IMR-90 (cell line): ENCODE results near the gene OST4. TPM values are rescaled to one million over a fixed set of nuclear protein-coding genes. Genes with fewer than 3 reads are reported as not detected.

ENCODE experiments used
- ATAC-seq: fragments of 200-7000 bp; cut with Tn5 transposase; 2 replicates; pipeline ENCODE4 v1.9.1; 2020; ENCODE audit warnings: low read depth, mild to moderate bottlenecking, moderate library complexity
- BruUV-seq: library from RNA; stranded (reverse); fragments of 400-500 nt; replicated peaks from 2 replicates; lab custom pipeline; 2021; lab: Mats Ljungman, UMichigan
- CTCF ChIA-PET: fragments of 300-600 bp; formaldehyde crosslinking; extraction: SDS; loops from one replicate; lab custom pipeline; 2021; ENCODE audit warnings: antibody characterized with exemption; lab: Yijun Ruan, JAX
- POLR2A ChIA-PET: fragments of 300-600 bp; sonication (Branson Sonifier 250); formaldehyde crosslinking; loops from one replicate; lab custom pipeline; 2022; ENCODE audit warnings: antibody characterized with exemption; ENCODE audit not compliant: unreplicated experiment; lab: Charles Lee
- DNase-seq: peaks from one replicate; pipeline ENCODE4 v3.0.0; 2013
- H2AFZ ChIP-seq: replicated peaks from 2 replicates; pipeline ENCODE3; 2013; ENCODE audit warnings: low read length, mild to moderate bottlenecking; ENCODE audit not compliant: poor library complexity
- H2AK5ac ChIP-seq: 2 replicates; pipeline ENCODE4 v1.6.1; 2013; ENCODE audit warnings: low read depth, low read length, inconsistent platforms
- H2AK9ac ChIP-seq: replicated peaks from 2 replicates; pipeline ENCODE3; 2013; ENCODE audit warnings: mild to moderate bottlenecking, low read depth, low read length, moderate library complexity; ENCODE audit not compliant: poor library complexity
- H2BK120ac ChIP-seq: 2 replicates; pipeline ENCODE4 v1.6.1; 2013; ENCODE audit warnings: low read depth, low read length, inconsistent platforms
- H2BK15ac ChIP-seq: 3 replicates; pipeline ENCODE4 v1.6.1; 2013; ENCODE audit warnings: low read depth, low read length, inconsistent platforms
- H2BK20ac ChIP-seq: 2 replicates; pipeline ENCODE4 v1.6.1; 2013; ENCODE audit warnings: low read depth, mild to moderate bottlenecking, inconsistent platforms, low read length, moderate library complexity
- H2BK5ac ChIP-seq: 2 replicates; pipeline ENCODE4 v1.6.1; 2013; ENCODE audit warnings: mild to moderate bottlenecking, low read depth, low read length, inconsistent platforms; ENCODE audit not compliant: poor library complexity, severe bottlenecking
- H3K14ac ChIP-seq: replicated peaks from 2 replicates; pipeline ENCODE4 v1.6.1; 2013; ENCODE audit warnings: low read depth, low read length, inconsistent platforms
- H3K18ac ChIP-seq: 2 replicates; pipeline ENCODE4 v1.6.1; 2013; ENCODE audit warnings: low read depth, low read length, control low read depth
- H3K23ac ChIP-seq: 2 replicates; pipeline ENCODE4 v1.6.1; 2013; ENCODE audit warnings: low read depth, low read length, inconsistent platforms
- H3K27ac ChIP-seq: 2 replicates; pipeline ENCODE4 v1.5.1; 2013; ENCODE audit warnings: mild to moderate bottlenecking, control low read depth, low read length; ENCODE audit not compliant: insufficient read depth
- H3K27me3 ChIP-seq: 2 replicates; pipeline ENCODE4 v1.6.1; 2013; ENCODE audit warnings: low read length; ENCODE audit not compliant: control insufficient read depth, insufficient read depth
- H3K36me3 ChIP-seq: 2 replicates; pipeline ENCODE4 v1.6.1; 2013; ENCODE audit warnings: low read length, mixed read lengths; ENCODE audit not compliant: control insufficient read depth, insufficient read depth
- H3K4ac ChIP-seq: 2 replicates; pipeline ENCODE4 v1.6.1; 2013; ENCODE audit warnings: low read depth, low read length, inconsistent platforms
- H3K4me1 ChIP-seq: 2 replicates; pipeline ENCODE4 v1.6.1; 2013; ENCODE audit warnings: low read length, mixed read lengths; ENCODE audit not compliant: control insufficient read depth, insufficient read depth
- H3K4me2 ChIP-seq: 2 replicates; pipeline ENCODE4 v1.6.1; 2013; ENCODE audit warnings: low read depth, mild to moderate bottlenecking, control low read depth, low read length, moderate library complexity
- H3K4me3 ChIP-seq: 2 replicates; pipeline ENCODE4 v1.5.1; 2013; ENCODE audit warnings: low read depth, mild to moderate bottlenecking, control low read depth, low read length, moderate library complexity; ENCODE audit not compliant: insufficient read depth
- H3K56ac ChIP-seq: 2 replicates; pipeline ENCODE4 v1.6.1; 2013; ENCODE audit warnings: low read length, inconsistent platforms; ENCODE audit not compliant: insufficient read depth; ENCODE audit errors: extremely low read depth
- H3K79me1 ChIP-seq, 2 experiments: 2 replicates each; pipeline ENCODE4 v1.6.1; 2013; ENCODE audit warnings: low read length in 2 of 2, inconsistent platforms in 1 of 2, low read depth in 1 of 2
- H3K9ac ChIP-seq: 2 replicates; pipeline ENCODE4 v1.6.1; 2013; ENCODE audit warnings: low read depth, low read length, control low read depth
- H3K9me1 ChIP-seq: 2 replicates; pipeline ENCODE4 v1.6.1; 2013; ENCODE audit warnings: low read length, inconsistent platforms; ENCODE audit not compliant: insufficient read depth
- H3K9me3 ChIP-seq: 2 replicates; pipeline ENCODE4 v1.6.1; 2013; ENCODE audit warnings: low read length; ENCODE audit not compliant: control insufficient read depth, insufficient read depth
- H4K20me1 ChIP-seq: 2 replicates; pipeline ENCODE4 v1.6.1; 2013; ENCODE audit warnings: low read length, inconsistent platforms; ENCODE audit not compliant: insufficient read depth
- H4K5ac ChIP-seq: 2 replicates; pipeline ENCODE4 v1.6.1; 2013; ENCODE audit warnings: mild to moderate bottlenecking, low read depth, low read length, control low read depth
- H4K8ac ChIP-seq, 2 experiments: 2 replicates each; pipeline ENCODE4 v1.6.1; 2013; ENCODE audit warnings: low read depth in 2 of 2, low read length in 2 of 2, control low read depth in 1 of 2, inconsistent platforms in 1 of 2
- H4K91ac ChIP-seq: 2 replicates; pipeline ENCODE4 v1.6.1; 2013; ENCODE audit warnings: low read depth, low read length, inconsistent platforms; ENCODE audit not compliant: insufficient read depth
- BHLHE40 ChIP-seq: fragments of 150-350 bp; IDR thresholded peaks from 2 replicates; pipeline ENCODE4 v1.6.1; 2016; ENCODE audit warnings: mild to moderate bottlenecking, low read depth, low read length
- CHD1 ChIP-seq: IDR thresholded peaks from 2 replicates; pipeline ENCODE4 v1.6.1; 2012; ENCODE audit warnings: low read depth, low read length, improper control_type of control experiment
- FOS ChIP-seq: fragments of 150-350 bp; IDR thresholded peaks from 2 replicates; pipeline ENCODE4 v1.6.1; 2016; ENCODE audit warnings: low read depth, low read length
- MAZ ChIP-seq: IDR thresholded peaks from 2 replicates; pipeline ENCODE4 v1.6.1; 2012; ENCODE audit warnings: low read depth, mild to moderate bottlenecking, low read length, improper control_type of control experiment, moderate library complexity, borderline replicate concordance
- MXI1 ChIP-seq: IDR thresholded peaks from 2 replicates; pipeline ENCODE4 v1.6.1; 2012; ENCODE audit warnings: low read depth, mild to moderate bottlenecking, low read length, moderate library complexity, borderline replicate concordance
- NFE2L2 ChIP-seq: fragments of 150-350 bp; IDR thresholded peaks from 2 replicates; pipeline ENCODE4 v1.6.1; 2016; ENCODE audit warnings: low read depth, mild to moderate bottlenecking, low read length
- POLR2A ChIP-seq: IDR thresholded peaks from 2 replicates; pipeline ENCODE4 v1.6.1; 2012; ENCODE audit warnings: mild to moderate bottlenecking, low read depth, low read length
- RCOR1 ChIP-seq: IDR thresholded peaks from 2 replicates; pipeline ENCODE4 v1.6.1; 2012; ENCODE audit warnings: mild to moderate bottlenecking, low read length, improper control_type of control experiment; ENCODE audit not compliant: insufficient replicate concordance
- RFX5 ChIP-seq: IDR thresholded peaks from 2 replicates; pipeline ENCODE4 v1.8.0; 2012; ENCODE audit warnings: low read depth, mild to moderate bottlenecking, low read length, moderate library complexity
- WGBS, 2 experiments: methylation state at CpG; one replicate each; pipeline versions ENCODE4 v1.1.5 to v1.1.7; 2013; ENCODE audit warnings: missing lambda C conversion rate in 2 of 2; ENCODE audit not compliant: insufficient read length in 1 of 2; ENCODE audit errors: extremely low coverage in 2 of 2; 5-methylcytosine and 5-hydroxymethylcytosine counted together
- dilution Hi-C: fragments of 300-500 bp; cut with HindIII; formaldehyde crosslinking; loops from one replicate; pipeline ENCODE4 v1.14.3; 2018; ENCODE audit warnings: low sequenced_read_pairs; ENCODE audit not compliant: unreplicated experiment
- in situ Hi-C: fragments of 300-500 bp; cut with MboI; formaldehyde crosslinking; loops from 3 replicates; pipeline ENCODE4 v1.14.3; 2019; ENCODE audit warnings: low sequenced_read_pairs, inconsistent platforms, mixed read lengths
- intact Hi-C: fragments of 100-400 bp; cut with micrococcal nuclease; formaldehyde crosslinking; loops from 2 replicates; pipeline ENCODE4 v1.10.0; 2022
- polyA plus RNA-seq, 3 experiments: library from polyadenylated mRNA; depleted of rRNA; stranded (reverse); fragments of >200 nt; gene quantifications; 2 replicates each; pipeline ENCODE4 v1.2.3, GENCODE V29; 2012; ENCODE audit warnings: low replicate concordance in 1 of 3
- total RNA-seq: library from RNA; depleted of rRNA; stranded (reverse); fragments of >200 nt; gene quantifications from 2 replicates; pipeline ENCODE4 v1.2.3, GENCODE V29; 2012
- TF ChIP-seq, protein P1 (sequence below): conservative IDR thresholded peaks from 2 replicates; pipeline ENCODE4 v1.5.1; 2012; ENCODE audit warnings: mild to moderate bottlenecking, low read depth, low read length, improper control_type of control experiment
- TF ChIP-seq, protein P2 (sequence below): fragments of 150-350 bp; IDR thresholded peaks from 2 replicates; pipeline ENCODE4 v1.6.1; 2017; ENCODE audit warnings: mild to moderate bottlenecking, antibody characterized with exemption, low read length, low read depth

The OST4 gene
- total and polyA plus RNA-seq, 2 of the 4 experiments (the other 2 are of a cell fraction), result 386 to 806 TPM

DNA sequence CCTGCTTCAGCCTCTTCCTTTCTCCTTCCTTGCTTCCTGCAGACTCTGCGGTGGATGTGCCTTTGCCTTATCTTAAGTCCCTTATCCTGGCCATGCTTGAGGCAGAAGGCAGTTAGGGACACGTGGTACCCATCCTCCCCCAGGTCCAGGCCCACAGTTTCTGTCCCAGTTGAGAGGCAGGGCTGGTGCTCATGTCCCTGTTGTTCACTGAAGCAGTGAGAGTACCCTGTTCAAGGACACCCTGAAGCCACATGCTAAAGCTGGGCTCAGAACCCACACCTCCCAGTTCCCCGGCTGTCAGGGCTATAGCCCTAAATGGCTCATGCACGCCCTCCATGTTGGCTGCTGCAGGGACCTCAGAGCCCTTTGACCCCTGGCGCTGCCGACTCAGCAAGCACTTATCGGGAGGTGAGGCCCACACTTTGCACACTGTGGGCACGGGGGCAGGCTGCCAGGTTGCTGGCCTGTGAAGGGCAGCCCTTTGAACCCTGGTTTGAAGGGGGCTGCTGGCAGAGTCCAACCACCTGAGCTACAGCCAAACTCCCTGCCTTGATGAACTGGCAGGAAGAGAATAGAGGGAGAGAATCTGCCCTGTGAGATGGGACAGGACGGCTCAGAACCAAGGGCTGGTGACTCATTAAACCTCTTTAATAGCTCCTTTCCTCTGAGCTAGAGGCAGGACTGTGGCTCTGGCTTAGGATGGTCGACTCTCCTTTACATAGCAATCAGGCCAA is 21.4 kb upstream of the OST4 start (continued):
- no peak for TF ChIP-seq POLR2A

DNA sequence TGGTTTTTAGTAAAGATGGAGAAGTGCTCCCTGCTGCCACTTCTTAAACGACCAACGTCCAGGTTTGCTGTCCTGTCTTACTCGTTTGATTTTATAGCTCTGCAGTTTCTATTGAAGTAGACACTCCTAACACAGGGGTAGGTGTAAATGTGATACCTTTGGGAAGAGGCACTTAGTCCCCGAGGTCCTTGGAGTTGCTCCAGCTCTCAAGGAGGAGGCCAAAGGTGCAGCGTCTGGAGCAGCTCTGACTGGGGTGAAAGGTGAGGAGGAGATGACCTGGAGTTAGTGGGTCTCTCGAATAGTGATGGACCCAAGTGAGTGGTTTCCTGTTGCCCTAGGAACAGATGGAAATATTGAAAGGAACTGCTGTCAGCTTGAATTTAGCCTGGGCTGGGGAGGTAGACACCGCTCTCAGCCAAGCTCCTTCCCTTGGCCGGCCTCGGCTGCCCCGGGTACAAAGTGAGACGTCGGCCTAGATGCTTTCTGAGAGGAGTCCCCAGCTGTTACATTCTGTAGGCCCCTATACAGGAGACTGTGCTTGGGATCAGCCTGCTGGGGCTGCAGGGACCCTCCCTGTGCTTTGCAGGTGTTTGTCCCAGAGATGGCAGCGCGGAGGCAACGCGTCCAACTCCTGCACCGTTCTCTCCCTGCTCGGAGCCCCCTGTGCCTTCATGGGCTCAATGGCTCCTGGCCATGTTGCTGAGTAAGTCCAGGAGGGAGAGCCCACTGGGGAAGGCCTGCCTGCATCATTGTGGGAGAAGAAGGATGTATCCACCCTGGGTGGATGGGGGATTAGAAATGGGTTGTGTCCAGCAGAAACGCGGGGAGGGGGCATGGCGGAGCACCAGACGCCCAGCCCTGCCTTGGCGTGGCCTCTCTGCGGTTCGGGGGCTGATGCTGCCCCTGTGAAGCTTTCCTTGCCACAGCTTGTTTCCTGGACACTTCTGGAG is 20.6 kb upstream of the OST4 start:
- Histone ChIP-seq H4K91ac (no peak overlapping the region), H3K36me3 (no peaks in the 10 kb centered on the region), H4K8ac (no peak overlapping the region), H3K27ac (no peak overlapping the region), H3K4me3 (no peak overlapping the region), H3K27me3 (no peaks in the 10 kb centered on the region), H2AK9ac (no peak overlapping the region), H4K20me1 (no peaks in the 10 kb centered on the region; the same call in 1 of the 2 replicates), H3K4me2 (no peak overlapping the region), H2AFZ (no peak overlapping the region), H3K4ac (no peak overlapping the region), H3K14ac (no peak overlapping the region), H3K56ac (no peak overlapping the region), H3K9me1 (peaks cover 7% of the 10 kb centered on the region; the same call in 1 of the 2 replicates), H2BK20ac (no peak overlapping the region), H3K9ac (no peak overlapping the region), H2BK15ac (no peak overlapping the region), H3K9me3 (no peaks in the 10 kb centered on the region), H3K18ac (no peak overlapping the region), H3K23ac (no peak overlapping the region), H3K79me1 (no peaks in the 10 kb centered on the region), H3K4me1 (peaks cover 3% of the 10 kb centered on the region; the same call in 1 of the 2 replicates), H4K5ac (no peak overlapping the region), H2AK5ac (no peak overlapping the region), H2BK120ac (no peak overlapping the region), H2BK5ac (no peak overlapping the region)
- dilution Hi-C loops, result no loop called here
- in situ Hi-C loops, result no loop called here
- ATAC-seq (no peak), DNase-seq (no peak)
- CTCF ChIA-PET, result no interaction called here
- no TSS peak for BruUV-seq
- WGBS, 2 experiments, result 74% methylated on average over 7 of the region's 25 CpGs; no CpG with 5 or more reads in 1 of the 2 experiments
- POLR2A ChIA-PET, result no interaction called here
- intact Hi-C loops, result no loop called here
- TF ChIP-seq, protein P1, sequence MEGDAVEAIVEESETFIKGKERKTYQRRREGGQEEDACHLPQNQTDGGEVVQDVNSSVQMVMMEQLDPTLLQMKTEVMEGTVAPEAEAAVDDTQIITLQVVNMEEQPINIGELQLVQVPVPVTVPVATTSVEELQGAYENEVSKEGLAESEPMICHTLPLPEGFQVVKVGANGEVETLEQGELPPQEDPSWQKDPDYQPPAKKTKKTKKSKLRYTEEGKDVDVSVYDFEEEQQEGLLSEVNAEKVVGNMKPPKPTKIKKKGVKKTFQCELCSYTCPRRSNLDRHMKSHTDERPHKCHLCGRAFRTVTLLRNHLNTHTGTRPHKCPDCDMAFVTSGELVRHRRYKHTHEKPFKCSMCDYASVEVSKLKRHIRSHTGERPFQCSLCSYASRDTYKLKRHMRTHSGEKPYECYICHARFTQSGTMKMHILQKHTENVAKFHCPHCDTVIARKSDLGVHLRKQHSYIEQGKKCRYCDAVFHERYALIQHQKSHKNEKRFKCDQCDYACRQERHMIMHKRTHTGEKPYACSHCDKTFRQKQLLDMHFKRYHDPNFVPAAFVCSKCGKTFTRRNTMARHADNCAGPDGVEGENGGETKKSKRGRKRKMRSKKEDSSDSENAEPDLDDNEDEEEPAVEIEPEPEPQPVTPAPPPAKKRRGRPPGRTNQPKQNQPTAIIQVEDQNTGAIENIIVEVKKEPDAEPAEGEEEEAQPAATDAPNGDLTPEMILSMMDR, result no peak
- TF ChIP-seq RCOR1, result no peak
- no peak for TF ChIP-seq CHD1
- no peak for TF ChIP-seq FOS
- TF ChIP-seq MXI1, result no peak
- no peak for TF ChIP-seq BHLHE40
- TF ChIP-seq, protein P2, sequence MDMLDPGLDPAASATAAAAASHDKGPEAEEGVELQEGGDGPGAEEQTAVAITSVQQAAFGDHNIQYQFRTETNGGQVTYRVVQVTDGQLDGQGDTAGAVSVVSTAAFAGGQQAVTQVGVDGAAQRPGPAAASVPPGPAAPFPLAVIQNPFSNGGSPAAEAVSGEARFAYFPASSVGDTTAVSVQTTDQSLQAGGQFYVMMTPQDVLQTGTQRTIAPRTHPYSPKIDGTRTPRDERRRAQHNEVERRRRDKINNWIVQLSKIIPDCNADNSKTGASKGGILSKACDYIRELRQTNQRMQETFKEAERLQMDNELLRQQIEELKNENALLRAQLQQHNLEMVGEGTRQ, result no peak
- TF ChIP-seq RFX5, result no peak
- no peak for TF ChIP-seq MAZ
- TF ChIP-seq NFE2L2, result no peak
